HG03432 (cell line): ENCODE measurements around the gene SLC35E3.

ENCODE experiments used
- ATAC-seq: cut with Tn5 transposase; IDR thresholded peaks from one replicate; pipeline ENCODE4 v1.9.1; 2021; ENCODE audit warnings: mild to moderate bottlenecking, moderate library complexity; ENCODE audit not compliant: unreplicated experiment

SLC35E3 gene

GRCh38 chr12:68769941-68770340 lies 24.0 kb downstream of the SLC35E3 start:
- no peak for ATAC-seq

- no peak for ATAC-seq
Observed at GRCh38 chr12:68771223-68771925, 25.4 kb downstream of the SLC35E3 start.

DNA sequence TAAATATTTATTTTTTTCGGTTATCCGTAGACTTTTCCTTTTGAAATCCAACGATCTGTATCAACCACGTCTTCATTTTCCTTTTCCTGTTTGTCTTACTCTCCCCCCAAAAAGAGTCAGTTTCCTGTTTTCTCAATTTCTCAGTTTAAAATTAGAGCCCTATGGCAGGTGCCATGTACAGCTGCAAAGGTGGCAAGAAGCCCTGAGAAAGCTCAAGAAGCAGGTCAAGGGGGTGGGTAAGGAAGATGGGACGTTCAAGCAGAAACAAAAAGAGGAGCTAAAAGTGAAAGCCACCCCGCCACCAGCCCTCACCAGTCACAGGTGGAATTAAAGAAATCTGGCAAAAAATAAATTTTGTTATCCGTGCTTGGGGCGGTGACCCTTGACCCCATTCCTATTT lies 26.7 kb downstream of the SLC35E3 start:
- peak; percentile 51 for ATAC-seq

DNA sequence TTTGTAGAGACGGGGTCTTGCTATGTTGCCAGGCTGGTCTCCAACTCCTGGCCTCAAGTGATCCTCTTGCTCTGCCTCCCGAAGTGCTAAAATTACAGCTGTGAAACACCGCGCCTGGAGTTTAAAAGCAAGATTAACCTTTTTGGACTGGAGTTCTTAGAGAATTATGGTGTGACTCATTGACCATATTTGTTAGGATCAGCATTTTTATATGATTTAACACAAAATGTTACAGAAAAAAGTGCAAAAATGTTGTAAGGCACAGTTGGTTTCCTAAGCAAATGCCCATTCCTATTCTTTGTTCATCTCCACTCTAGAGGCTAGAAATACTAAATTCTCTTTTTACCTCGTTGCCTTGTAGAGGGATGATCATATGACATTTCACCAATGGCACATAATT lies 27.6 kb downstream of the SLC35E3 start:
- ATAC-seq: no peak

GRCh38 chr12:68775121-68775630 lies 29.2 kb downstream of the SLC35E3 start:
- no peak for ATAC-seq

GRCh38 chr12:68776976-68777610 lies 31.1 kb downstream of the SLC35E3 start:
- ATAC-seq: no peak

DNA sequence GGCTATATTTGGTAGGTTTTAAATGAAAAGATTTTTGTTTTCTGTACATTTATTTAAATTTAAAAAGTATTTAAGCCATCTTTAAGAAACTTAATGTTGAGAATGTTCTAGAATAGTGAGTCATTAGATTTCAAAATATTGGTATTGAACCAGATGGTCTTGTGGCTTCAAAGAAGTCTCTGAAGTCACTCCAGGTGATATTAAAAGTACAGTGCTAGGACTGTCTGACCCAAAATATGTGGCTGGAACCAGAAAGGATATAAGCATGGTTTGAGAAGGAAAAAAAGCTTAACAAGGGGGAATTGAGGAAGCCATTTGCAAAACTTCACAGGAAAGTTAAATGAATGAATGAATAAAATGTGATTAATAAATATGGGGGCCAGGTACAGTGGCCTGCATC lies 33.3 kb downstream of the SLC35E3 start:
- ATAC-seq: no peak

DNA sequence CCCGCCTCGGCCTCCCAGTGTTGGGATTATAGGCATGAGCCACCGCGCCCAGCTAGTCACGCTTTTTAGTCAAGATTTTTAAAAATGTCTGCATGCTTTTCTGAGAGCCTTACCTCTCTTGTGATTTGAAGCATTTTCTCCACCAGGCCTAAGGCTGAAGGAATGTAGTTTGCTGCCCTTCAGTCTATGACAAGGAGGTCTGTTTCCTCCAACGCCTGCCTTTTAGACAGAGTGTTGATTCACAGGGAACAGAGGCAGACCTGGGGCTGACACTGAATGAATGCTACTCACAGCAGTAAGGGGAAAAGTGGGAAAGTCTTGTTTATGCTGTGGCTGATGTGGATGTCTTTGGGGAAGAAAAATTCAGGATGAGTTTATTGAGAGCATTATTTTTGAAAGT lies 34.8 kb downstream of the SLC35E3 start:
- ATAC-seq: no peak

- no peak for ATAC-seq
Observed at GRCh38 chr12:68781728-68782127, 35.8 kb downstream of the SLC35E3 start.

- no peak for ATAC-seq
Observed at GRCh38 chr12:68784015-68784414, 38.0 kb downstream of the SLC35E3 start.

GRCh38 chr12:68785358-68785757 lies 39.4 kb downstream of the SLC35E3 start:
- no peak for ATAC-seq

- no peak for ATAC-seq
Observed at GRCh38 chr12:68785823-68786222, 39.8 kb downstream of the SLC35E3 start.

DNA sequence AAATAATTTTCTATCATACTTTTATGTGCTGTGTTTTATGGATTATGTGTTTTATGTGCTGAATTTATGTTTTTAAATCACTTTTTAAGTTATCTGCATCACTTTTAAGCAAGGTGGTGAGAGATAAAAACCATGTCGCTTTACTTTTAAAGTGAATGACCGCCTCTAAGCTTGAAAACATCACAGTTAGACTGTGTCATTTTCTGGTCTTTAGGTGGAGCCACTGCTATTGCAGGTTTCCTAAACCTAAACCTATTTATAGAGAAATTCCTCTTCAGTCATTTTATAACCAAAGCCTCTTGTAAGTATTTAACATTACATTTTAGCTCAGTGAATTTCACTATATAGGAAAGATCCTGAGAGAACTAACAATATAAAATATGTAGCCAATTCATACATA lies 41.0 kb downstream of the SLC35E3 start:
- no peak for ATAC-seq

GRCh38 chr12:68788554-68789143 lies 42.7 kb downstream of the SLC35E3 start:
- no peak for ATAC-seq

DNA sequence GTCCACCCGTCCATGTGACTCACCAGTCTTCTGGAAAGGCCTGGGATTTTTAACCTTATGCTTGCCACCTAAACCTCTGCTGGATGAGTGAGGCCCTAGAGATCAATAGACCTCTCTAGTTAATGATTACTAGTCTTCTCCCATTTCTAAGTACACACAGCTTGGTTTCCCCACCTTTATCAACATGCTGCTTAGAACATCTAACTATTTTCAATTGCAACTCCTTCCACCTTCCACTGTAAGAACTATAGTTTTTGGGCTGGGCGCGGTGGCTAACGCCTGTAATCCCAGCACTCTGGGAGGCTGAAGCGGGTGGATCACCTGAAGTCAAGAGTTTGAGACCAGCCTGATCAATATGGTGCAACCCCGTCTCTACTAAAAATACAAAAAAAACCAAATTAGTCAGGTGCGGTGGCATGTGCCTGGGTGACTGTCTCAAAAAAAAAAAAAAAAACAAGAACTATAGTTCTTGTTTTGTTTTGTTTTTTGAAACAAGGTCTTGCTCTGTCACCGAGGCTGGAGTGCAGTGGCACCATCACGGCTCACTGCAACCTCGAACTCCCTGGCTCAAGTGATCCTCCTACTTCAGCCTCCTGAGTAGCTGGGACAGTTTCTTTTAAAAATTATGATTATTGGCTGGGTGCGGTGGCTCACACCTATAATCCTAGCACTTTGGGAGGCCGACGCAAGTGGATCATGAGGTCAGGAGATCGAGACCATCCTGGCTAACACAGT lies 43.3 kb downstream of the SLC35E3 start:
- no peak for ATAC-seq

DNA sequence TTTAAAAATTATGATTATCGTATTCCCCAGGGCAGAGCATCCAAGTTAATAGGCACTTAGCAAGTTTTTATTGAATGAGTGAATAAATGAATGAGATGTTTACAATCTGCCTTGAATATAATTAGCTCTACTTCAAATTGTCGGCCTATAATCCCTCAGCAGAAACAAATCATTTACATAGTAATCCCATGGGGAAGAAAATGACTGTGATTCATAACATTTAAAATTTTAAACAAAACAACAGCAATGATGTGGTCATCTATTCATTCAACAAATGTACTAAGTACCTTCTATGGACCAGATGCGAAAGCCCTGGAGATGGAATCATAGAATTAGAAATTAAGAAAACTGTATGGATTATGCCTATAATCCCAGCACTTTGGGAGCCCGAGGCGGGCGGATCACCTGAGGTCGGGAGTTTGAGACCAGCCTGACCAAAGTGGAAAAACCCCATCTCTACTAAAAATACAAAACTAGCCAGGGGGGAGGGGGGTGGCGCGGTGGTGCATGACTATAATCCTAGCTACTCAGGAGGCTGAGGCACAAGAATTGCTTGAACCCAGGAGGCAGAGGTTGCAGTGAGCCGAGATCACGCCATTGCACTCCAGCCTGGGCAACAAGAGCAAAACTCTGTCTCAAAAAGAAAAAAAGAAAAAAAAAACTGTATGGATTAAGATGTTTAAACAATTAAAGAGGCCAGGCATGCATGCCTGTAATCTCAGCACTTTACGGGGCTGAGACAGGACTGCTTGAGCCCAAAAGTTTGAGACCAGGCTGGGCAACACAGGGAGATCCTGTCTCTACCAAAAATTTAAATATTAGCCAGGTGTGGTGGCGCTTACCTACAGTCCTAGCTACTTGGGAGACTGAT lies 44.3 kb downstream of the SLC35E3 start:
- ATAC-seq: no peak

GRCh38 chr12:68790952-68791234 lies 44.9 kb downstream of the SLC35E3 start:
- ATAC-seq: no peak

- no peak for ATAC-seq
Observed at GRCh38 chr12:68791897-68792481, 46.0 kb downstream of the SLC35E3 start.

- peak; percentile 93 for ATAC-seq
Observed at GRCh38 chr12:68792952-68793351, 47.0 kb downstream of the SLC35E3 start.

DNA sequence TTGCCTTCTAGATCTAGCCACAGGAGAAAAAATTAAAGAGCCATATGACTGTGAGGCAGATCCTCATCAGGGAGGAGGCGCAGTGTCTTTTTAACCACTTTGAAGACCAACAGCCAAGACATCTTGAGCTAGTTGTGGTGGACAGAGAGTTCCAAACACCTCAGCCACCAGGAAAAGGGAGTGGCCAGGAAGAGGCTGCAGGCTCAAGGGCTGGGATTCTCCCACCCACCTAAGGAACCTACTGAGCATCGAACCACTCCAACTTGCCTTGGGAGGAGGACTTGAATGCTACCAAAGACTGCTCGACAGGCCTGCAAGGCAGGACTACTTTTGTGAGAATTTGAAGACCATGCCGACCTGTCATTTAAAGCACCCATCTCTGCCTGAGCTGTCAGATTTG lies 47.5 kb downstream of the SLC35E3 start:
- ATAC-seq: no peak
